HG03354 (cell line): Measurements from ENCODE around the gene SORT1.
"Not testable (repeated sequence)": the region's sequence is repeated elsewhere in the genome, so short reads cannot be mapped to it uniquely, and the experiment has no call there.

Experiments used
- ATAC-seq: cut with Tn5 transposase; IDR thresholded peaks from one replicate; pipeline ENCODE4 v1.9.1; 2021; ENCODE audit warnings: mild to moderate bottlenecking; ENCODE audit not compliant: unreplicated experiment, poor library complexity, severe bottlenecking

SORT1 gene

GRCh38 chr1:109397581-109398342 is at the start of gene SORT1:
Gene SORT1, minus strand, starts transcription at chr1:109397918. Its CDS starts 26 bp downstream, at chr1:109397892.
- peak; percentile 73 for ATAC-seq

GRCh38 chr1:109445949-109446695 is 48.4 kb upstream of the SORT1 start:
- ATAC-seq = not testable (repeated sequence)

GRCh38 chr1:109444346-109444745 is 46.6 kb upstream of the SORT1 start:
- no peak for ATAC-seq

- ATAC-seq = no peak
Observed at GRCh38 chr1:109443476-109443875, 45.8 kb upstream of the SORT1 start.

GRCh38 chr1:109441069-109441468 is 43.4 kb upstream of the SORT1 start:
- ATAC-seq = no peak

- ATAC-seq = no peak
Observed at GRCh38 chr1:109438798-109439297, 41.1 kb upstream of the SORT1 start.

- no peak for ATAC-seq
Observed at GRCh38 chr1:109434484-109434883, 36.8 kb upstream of the SORT1 start.

- ATAC-seq = no peak
Observed at GRCh38 chr1:109433322-109433721, 35.6 kb upstream of the SORT1 start.

GRCh38 chr1:109432336-109432735 is 34.6 kb upstream of the SORT1 start:
- ATAC-seq = no peak

GRCh38 chr1:109427171-109427467 is 29.4 kb upstream of the SORT1 start:
- ATAC-seq = no peak

GRCh38 chr1:109426281-109427170 is 28.8 kb upstream of the SORT1 start, which contains the start of gene PSMA5:
Gene PSMA5, minus strand, starts transcription at chr1:109426448. Its CDS starts 118 bp downstream, at chr1:109426330.
- ATAC-seq = peak; percentile 97

GRCh38 chr1:109425391-109426280 is 27.9 kb upstream of the SORT1 start:
- ATAC-seq = peak; percentile 35

GRCh38 chr1:109423498-109423897 is 25.8 kb upstream of the SORT1 start:
- no peak for ATAC-seq

GRCh38 chr1:109412551-109412950 is 14.8 kb upstream of the SORT1 start:
- ATAC-seq = no peak

GRCh38 chr1:109404838-109405237 is 7.1 kb upstream of the SORT1 start:
- no peak for ATAC-seq

- ATAC-seq = no peak
Observed at GRCh38 chr1:109402025-109402424, 4.3 kb upstream of the SORT1 start.

GRCh38 chr1:109400035-109400655 is 2.4 kb upstream of the SORT1 start:
- no peak for ATAC-seq

- no peak for ATAC-seq
Observed at GRCh38 chr1:109399326-109399957, 1.7 kb upstream of the SORT1 start.
